Stomach (tissue), 4 donors: Measurements from ENCODE around the gene OR2G3.

Source experiments
- CTCF ChIP-seq, 7 experiments: fragments of 450-650 bp in 4 of 7; fragments of 200-600 bp in 3 of 7; sonication (generic) in 3 of 7; IDR thresholded peaks; one replicate each; pipeline ENCODE4 v1.5.1; 2016 to 2019; ENCODE audit warnings: antibody characterized with exemption in 7 of 7, control low read depth in 2 of 7, mild to moderate bottlenecking in 1 of 7
- EP300 ChIP-seq: sonication (generic); formaldehyde crosslinking; IDR thresholded peaks from one replicate; pipeline ENCODE4 v1.6.1; 2017; ENCODE audit warnings: antibody characterized with exemption

GRCh38 chr1:247605286-247605685 lies at the start of gene OR2G3:
- TF ChIP-seq CTCF (IDR thresholded peaks at IDR 0.05) (no peak), EP300 (no peak)
